OCI-LY1 (cell line): Measurements from ENCODE around the gene PPP1R11.

Experiments used
- H2AFZ ChIP-seq: fragments of 200-600 bp; sonication (generic), shearing (Covaris generic); 2 replicates; pipeline ENCODE4 v1.6.0; 2014; ENCODE audit warnings: antibody characterized with exemption, mild to moderate bottlenecking, low read length
- H3F3A ChIP-seq: fragments of 200-600 bp; sonication (generic), shearing (Covaris generic); 2 replicates; pipeline ENCODE4 v1.6.0; 2014; ENCODE audit warnings: mild to moderate bottlenecking, antibody characterized with exemption, low read length, moderate library complexity; ENCODE audit not compliant: insufficient read depth
- H3K27ac ChIP-seq: fragments of 200-600 bp; sonication (generic); 2 replicates; pipeline ENCODE4 v1.5.1; 2014; ENCODE audit warnings: low read length, mixed run types, mild to moderate bottlenecking, low read depth; ENCODE audit not compliant: poor library complexity, severe bottlenecking
- H3K27me3 ChIP-seq: fragments of 200-600 bp; sonication (generic); 2 replicates; pipeline ENCODE4 v1.6.0; 2014; ENCODE audit warnings: antibody characterized with exemption, mild to moderate bottlenecking, low read length, moderate library complexity; ENCODE audit not compliant: insufficient read depth
- H3K36me3 ChIP-seq: fragments of 200-600 bp; sonication (generic); 2 replicates; pipeline ENCODE4 v1.6.1; 2014; ENCODE audit warnings: mild to moderate bottlenecking, antibody characterized with exemption, low read length, moderate library complexity, mixed read lengths; ENCODE audit not compliant: insufficient read depth
- H3K4me1 ChIP-seq: fragments of 200-600 bp; sonication (generic); 2 replicates; pipeline ENCODE4 v1.5.1; 2014; ENCODE audit warnings: mild to moderate bottlenecking, low read length, moderate library complexity; ENCODE audit not compliant: insufficient read depth, severe bottlenecking
- H3K4me2 ChIP-seq: fragments of 200-600 bp; sonication (generic), shearing (Covaris generic); 2 replicates; pipeline ENCODE4 v1.6.1; 2014; ENCODE audit warnings: low read length
- H3K4me3 ChIP-seq: fragments of 200-600 bp; sonication (generic); 2 replicates; pipeline ENCODE4 v1.5.1; 2014; ENCODE audit warnings: low read length, low read depth, mild to moderate bottlenecking, mixed read lengths; ENCODE audit not compliant: poor library complexity, severe bottlenecking
- H3K79me2 ChIP-seq: fragments of 200-600 bp; shearing (Covaris generic); 2 replicates; pipeline ENCODE4 v1.6.1; 2016; ENCODE audit warnings: mixed run types, low read length, mixed read lengths; ENCODE audit not compliant: insufficient read depth
- H3K9ac ChIP-seq: fragments of 200-600 bp; sonication (generic), shearing (Covaris generic); 2 replicates; pipeline ENCODE4 v1.6.1; 2014; ENCODE audit warnings: mild to moderate bottlenecking, low read length, mixed read lengths
- H3K9me2 ChIP-seq: fragments of 200-600 bp; sonication (generic), shearing (Covaris generic); 2 replicates; pipeline ENCODE4 v1.6.1; 2014; ENCODE audit warnings: low read depth, mild to moderate bottlenecking, low read length, mixed read lengths
- H3K9me3 ChIP-seq: fragments of 200-600 bp; shearing (Covaris generic); 2 replicates; pipeline ENCODE4 v1.6.1; 2014; ENCODE audit warnings: low read length, mixed read lengths
- H4K20me1 ChIP-seq: fragments of 200-600 bp; sonication (generic), shearing (Covaris generic); 2 replicates; pipeline ENCODE4 v1.6.0; 2016; ENCODE audit warnings: mild to moderate bottlenecking, low read length; ENCODE audit not compliant: insufficient read depth
- EZH2 ChIP-seq: fragments of 200-600 bp; sonication (generic), shearing (Covaris generic); IDR thresholded peaks from 2 replicates; pipeline ENCODE4 v1.8.0; 2017; ENCODE audit warnings: borderline replicate concordance, mixed run types, mild to moderate bottlenecking, antibody characterized with exemption, low read length, moderate library complexity, mixed read lengths
- TF ChIP-seq, protein P1 (sequence below): fragments of 200-600 bp; sonication (generic), shearing (Covaris generic); IDR thresholded peaks from 2 replicates; pipeline ENCODE4 v1.5.1; 2017; ENCODE audit warnings: mild to moderate bottlenecking, antibody characterized with exemption, low read length, moderate library complexity, mixed read lengths

The PPP1R11 gene

DNA sequence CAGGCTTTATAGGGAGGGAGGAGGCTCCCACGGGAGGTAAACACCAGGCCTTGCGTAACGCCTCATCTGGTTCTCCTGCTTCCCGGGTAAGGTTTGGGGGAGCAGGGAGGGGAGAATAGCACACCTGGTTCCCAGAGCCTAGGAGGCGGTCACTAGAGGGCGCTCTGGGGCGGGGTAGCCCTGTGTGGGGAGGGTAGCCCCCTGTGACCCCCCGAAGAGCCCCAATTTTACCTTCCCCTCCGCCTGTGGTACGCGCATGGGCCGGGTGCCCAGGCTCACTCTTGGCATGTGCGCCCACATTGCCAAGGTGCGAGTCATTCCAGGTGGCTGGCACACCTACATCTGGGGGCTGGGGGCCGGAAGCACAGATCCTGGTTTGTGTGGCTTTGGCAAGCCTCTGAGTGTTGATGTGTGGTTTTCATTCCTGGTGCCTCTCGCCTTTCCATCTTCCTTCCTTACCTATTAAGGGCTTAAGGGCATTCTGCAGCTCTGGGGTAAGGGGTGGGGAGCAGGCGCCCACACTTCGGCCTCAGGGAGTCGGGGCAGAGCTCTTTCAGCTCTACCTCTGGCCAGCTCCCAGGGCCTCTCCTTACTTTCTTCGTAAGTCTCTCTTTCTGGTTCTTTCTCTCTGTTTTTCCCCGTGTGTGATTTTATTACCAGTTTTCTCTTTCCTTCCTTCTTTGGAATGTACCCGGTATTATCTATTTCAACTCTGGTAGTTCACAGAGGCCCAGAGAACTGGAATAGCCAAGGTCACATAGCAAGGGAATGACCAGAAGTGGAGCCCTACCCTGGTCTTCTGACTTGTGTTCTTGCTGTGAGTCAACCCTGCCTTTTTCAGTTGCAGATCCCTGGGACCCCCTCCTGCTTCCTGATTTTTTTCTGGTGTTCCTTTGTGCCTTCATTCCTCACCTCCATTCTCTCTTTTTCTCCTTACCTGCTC, 9.1 kb downstream of the PPP1R11 start:
- H3K9me3 ChIP-seq: no peaks in the 10 kb centered on the region
- no peaks in the 10 kb centered on the region for H3K36me3 ChIP-seq
- no peaks in the 10 kb centered on the region for H3F3A ChIP-seq
- no peaks in the 10 kb centered on the region for H3K4me1 ChIP-seq
- no peak overlapping the region for H3K4me2 ChIP-seq
- no peaks in the 10 kb centered on the region for H3K79me2 ChIP-seq
- H3K27me3 ChIP-seq: no peaks in the 10 kb centered on the region; the same call in 1 of the 2 replicates
- H3K27ac ChIP-seq: no peak overlapping the region
- no peak overlapping the region for H3K9ac ChIP-seq
- no peaks in the 10 kb centered on the region for H3K9me2 ChIP-seq
- H4K20me1 ChIP-seq: no peaks in the 10 kb centered on the region
- no peak overlapping the region for H2AFZ ChIP-seq
- H3K4me3 ChIP-seq: no peak overlapping the region
- TF ChIP-seq, protein P1, sequence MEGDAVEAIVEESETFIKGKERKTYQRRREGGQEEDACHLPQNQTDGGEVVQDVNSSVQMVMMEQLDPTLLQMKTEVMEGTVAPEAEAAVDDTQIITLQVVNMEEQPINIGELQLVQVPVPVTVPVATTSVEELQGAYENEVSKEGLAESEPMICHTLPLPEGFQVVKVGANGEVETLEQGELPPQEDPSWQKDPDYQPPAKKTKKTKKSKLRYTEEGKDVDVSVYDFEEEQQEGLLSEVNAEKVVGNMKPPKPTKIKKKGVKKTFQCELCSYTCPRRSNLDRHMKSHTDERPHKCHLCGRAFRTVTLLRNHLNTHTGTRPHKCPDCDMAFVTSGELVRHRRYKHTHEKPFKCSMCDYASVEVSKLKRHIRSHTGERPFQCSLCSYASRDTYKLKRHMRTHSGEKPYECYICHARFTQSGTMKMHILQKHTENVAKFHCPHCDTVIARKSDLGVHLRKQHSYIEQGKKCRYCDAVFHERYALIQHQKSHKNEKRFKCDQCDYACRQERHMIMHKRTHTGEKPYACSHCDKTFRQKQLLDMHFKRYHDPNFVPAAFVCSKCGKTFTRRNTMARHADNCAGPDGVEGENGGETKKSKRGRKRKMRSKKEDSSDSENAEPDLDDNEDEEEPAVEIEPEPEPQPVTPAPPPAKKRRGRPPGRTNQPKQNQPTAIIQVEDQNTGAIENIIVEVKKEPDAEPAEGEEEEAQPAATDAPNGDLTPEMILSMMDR: peak; percentile 51; the same call in 1 of the 2 replicates
- TF ChIP-seq EZH2: no peak

DNA sequence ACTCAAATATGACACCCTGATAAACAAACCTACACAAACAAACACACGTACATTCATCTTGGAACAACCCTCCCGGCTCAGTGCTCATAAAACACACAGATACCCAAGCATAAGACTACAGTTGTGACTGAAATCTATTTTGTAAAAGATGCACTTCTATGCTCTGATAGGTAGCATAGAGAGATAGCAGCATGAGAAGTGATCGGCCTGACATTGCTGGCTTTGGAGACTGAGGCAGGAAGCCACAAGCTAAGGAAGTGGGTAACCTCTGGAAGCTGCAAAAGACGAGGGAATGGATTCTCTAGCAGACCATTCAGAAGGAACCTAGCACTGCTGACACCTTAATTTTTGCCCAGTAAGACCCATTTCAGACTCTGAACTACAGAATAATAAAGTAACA, 10.2 kb downstream of the PPP1R11 start:
- H3F3A ChIP-seq: no peaks in the 10 kb centered on the region
- H3K36me3 ChIP-seq: no peaks in the 10 kb centered on the region
- H3K9me3 ChIP-seq: no peaks in the 10 kb centered on the region
- no peak overlapping the region for H3K9ac ChIP-seq
- no peak overlapping the region for H3K27ac ChIP-seq
- H2AFZ ChIP-seq: no peak overlapping the region
- no peak for TF ChIP-seq EZH2
- TF ChIP-seq, protein P1: no peak
- no peak overlapping the region for H3K4me2 ChIP-seq
- H3K4me3 ChIP-seq: no peak overlapping the region
- H3K27me3 ChIP-seq: no peaks in the 10 kb centered on the region; the same call in 1 of the 2 replicates
- no peaks in the 10 kb centered on the region for H3K4me1 ChIP-seq
- no peaks in the 10 kb centered on the region for H3K9me2 ChIP-seq
- no peaks in the 10 kb centered on the region for H3K79me2 ChIP-seq
- H4K20me1 ChIP-seq: no peaks in the 10 kb centered on the region

GRCh38 chr6:30087876-30088275, 20.9 kb downstream of the PPP1R11 start:
- H3K9ac ChIP-seq: no peak overlapping the region
- H3K4me3 ChIP-seq: no peak overlapping the region
- H3K9me3 ChIP-seq: no peaks in the 10 kb centered on the region
- no peaks in the 10 kb centered on the region for H3K27me3 ChIP-seq
- H4K20me1 ChIP-seq: no peaks in the 10 kb centered on the region
- H3K27ac ChIP-seq: no peak overlapping the region
- no peaks in the 10 kb centered on the region for H3K79me2 ChIP-seq
- no peaks in the 10 kb centered on the region for H3K9me2 ChIP-seq
- no peaks in the 10 kb centered on the region for H3K36me3 ChIP-seq
- TF ChIP-seq, protein P1: no peak
- TF ChIP-seq EZH2: no peak
- H3K4me1 ChIP-seq: no peaks in the 10 kb centered on the region
- no peaks in the 10 kb centered on the region for H3F3A ChIP-seq
- H3K4me2 ChIP-seq: no peak overlapping the region
- H2AFZ ChIP-seq: no peak overlapping the region
